GM13977 (cell line): ENCODE measurements around the gene ALK.

Experiments
- DNase-seq: peaks from one replicate; pipeline ENCODE4 v3.0.0; 2012; ENCODE audit warnings: low spot score
- CTCF ChIP-seq: IDR thresholded peaks from 2 replicates; pipeline ENCODE4 v1.5.1; 2012; ENCODE audit warnings: mild to moderate bottlenecking, control low read depth; ENCODE audit not compliant: insufficient read depth; ENCODE audit errors: extremely low read depth, missing control alignments
- in situ Hi-C: fragments of 300-500 bp; cut with MboI; formaldehyde crosslinking; loops from one replicate; pipeline ENCODE4 v1.12.0; 2022; ENCODE audit warnings: low sequenced_read_pairs, low pct_unique_long_range_greater_than_20kb, mixed read lengths, inconsistent platforms; ENCODE audit not compliant: unreplicated experiment

The ALK gene

GRCh38 chr2:29894822-29895614 lies 26.4 kb downstream of the ALK start:
- no peak for DNase-seq
- in situ Hi-C loops, result no loop called here
- TF ChIP-seq CTCF, result no peak

GRCh38 chr2:29892585-29893259 lies 28.7 kb downstream of the ALK start:
- DNase-seq, result no peak

GRCh38 chr2:29881089-29881730 lies 40.2 kb downstream of the ALK start:
- in situ Hi-C loops, result no loop called here
- DNase-seq, result no peak
- no peak for TF ChIP-seq CTCF

More at GRCh38 chr2:29892585-29893259, 28.7 kb downstream of the ALK start:
- in situ Hi-C loops, result no loop called here
- TF ChIP-seq CTCF, result no peak

- no peak for DNase-seq
- in situ Hi-C loops, result no loop called here
- no peak for TF ChIP-seq CTCF
Measured at GRCh38 chr2:29880084-29880483, 41.3 kb downstream of the ALK start.

- TF ChIP-seq CTCF, result no peak
- DNase-seq, result no peak
- in situ Hi-C loops, result no loop called here
Measured at GRCh38 chr2:29879456-29879855, 41.9 kb downstream of the ALK start.

GRCh38 chr2:29878898-29879297 lies 42.5 kb downstream of the ALK start:
- in situ Hi-C loops, result no loop called here
- DNase-seq, result no peak
- no peak for TF ChIP-seq CTCF
